Coronary artery (tissue), 2 donors: Measurements from ENCODE around the gene PPIL4.
"Not testable (repeated sequence)": the region's sequence is repeated elsewhere in the genome, so short reads cannot be mapped to it uniquely, and the experiment has no call there.

Experiments used
- DNase-seq: peaks from one replicate; pipeline ENCODE4 v3.0.0-alpha.2; 2017; ENCODE audit warnings: low spot score
- H3K27ac ChIP-seq, 2 donors: fragments of 200-600 bp; sonication (generic); one replicate each; pipeline ENCODE4 v1.5.1; 2016 to 2019
- H3K4me3 ChIP-seq: fragments of 200-600 bp; sonication (generic); 2 replicates; pipeline ENCODE4 v1.5.1; 2016; ENCODE audit warnings: mild to moderate bottlenecking, moderate library complexity
- CTCF ChIP-seq: fragments of 200-600 bp; sonication (generic); IDR thresholded peaks from one replicate; pipeline ENCODE4 v1.5.1; 2019; ENCODE audit warnings: antibody characterized with exemption

PPIL4 gene

GRCh38 chr6:149501768-149502167, 44.1 kb downstream of the PPIL4 start:
- H3K27ac ChIP-seq = no peak overlapping the region
- H3K4me3 ChIP-seq = no peak overlapping the region
- TF ChIP-seq CTCF = no peak
- no peak for DNase-seq

GRCh38 chr6:149501201-149501600, 44.6 kb downstream of the PPIL4 start:
- no peak for TF ChIP-seq CTCF
- no peak for DNase-seq
- no peak overlapping the region for H3K4me3 ChIP-seq
- no peak overlapping the region for H3K27ac ChIP-seq

- no peak for DNase-seq
- TF ChIP-seq CTCF = no peak
- no peak overlapping the region for H3K4me3 ChIP-seq
- H3K27ac ChIP-seq = no peak overlapping the region
These were observed 45.7 kb downstream of the PPIL4 start for GRCh38 chr6:149500096-149500495.

GRCh38 chr6:149499066-149499465, 46.8 kb downstream of the PPIL4 start:
- no peak for DNase-seq
- peak overlapping the region in 1 of 2 donors; percentile 7 for H3K27ac ChIP-seq
- no peak overlapping the region for H3K4me3 ChIP-seq

GRCh38 chr6:149497365-149497764, 48.5 kb downstream of the PPIL4 start:
- no peak for TF ChIP-seq CTCF
- Histone ChIP-seq H3K4me3 (no peak overlapping the region), H3K27ac (no peak overlapping the region)
- DNase-seq = no peak

More at GRCh38 chr6:149499066-149499465, 46.8 kb downstream of the PPIL4 start:
- TF ChIP-seq CTCF = no peak

GRCh38 chr6:149496597-149496996, 49.2 kb downstream of the PPIL4 start:
- not testable (repeated sequence) for H3K4me3 ChIP-seq, H3K27ac ChIP-seq, DNase-seq

- H3K4me3 ChIP-seq, DNase-seq, H3K27ac ChIP-seq: not testable (repeated sequence)
These were observed 50.4 kb downstream of the PPIL4 start for GRCh38 chr6:149495349-149496016.

GRCh38 chr6:149494810-149495209, 51.0 kb downstream of the PPIL4 start:
- DNase-seq, H3K4me3 ChIP-seq, H3K27ac ChIP-seq: not testable (repeated sequence)
